Pancreas (tissue), 10 donors: ENCODE data around the gene KCNK10. TPM values are rescaled to one million over a fixed set of nuclear protein-coding genes. Genes with fewer than 3 reads are reported as not detected.

Experiments used
- ATAC-seq, 4 donors: fragments of 200-7000 bp; cut with Tn5 transposase; one replicate each; pipeline versions ENCODE4 v1.8.0 to v1.9.1; 2020; ENCODE audit warnings: mild to moderate bottlenecking in 4 of 4, moderate library complexity in 4 of 4
- DNase-seq, 6 donors: peaks; one replicate each; pipeline ENCODE4 v3.0.0-alpha.2; 2020
- FAIRE-seq: peaks from 2 replicates; lab custom pipeline; 2012; peaks lifted over from hg19 to GRCh38; lab: Jason Lieb, UNC
- H3K27ac ChIP-seq, 4 donors: fragments of 200-600 bp; sonication (generic); 1 replicate in 3 of 4; 2 replicates in 1 of 4; pipeline versions ENCODE4 v1.5.0 to v1.8.0; 2020
- H3K27me3 ChIP-seq, 4 donors: fragments of 200-600 bp; one replicate each; pipeline ENCODE4 v1.8.0; 2021
- H3K36me3 ChIP-seq, 3 donors: fragments of 200-600 bp; sonication (generic) in 1 of 3; one replicate each; pipeline versions ENCODE4 v1.5.0 to v1.8.0; 2020 to 2021
- H3K4me1 ChIP-seq, 3 donors: fragments of 200-600 bp; one replicate each; pipeline ENCODE4 v1.8.0; 2021
- H3K4me3 ChIP-seq, 4 donors: fragments of 200-600 bp; sonication (generic) in 2 of 4; one replicate each; pipeline versions ENCODE4 v1.5.0 to v1.8.0; 2020 to 2021
- H3K9me3 ChIP-seq, 4 donors: fragments of 200-600 bp; one replicate each; pipeline ENCODE4 v1.8.0; 2021
- CTCF ChIP-seq, 4 donors: fragments of 200-600 bp; sonication (generic) in 3 of 4; IDR thresholded peaks; one replicate each; pipeline versions ENCODE4 v1.5.0 to v1.8.0; 2021; ENCODE audit warnings: antibody characterized with exemption in 4 of 4
- WGBS, 2 donors: extraction: QIAGEN DNeasy Blood & Tissue Kit; methylation state at CpG; one replicate each; pipeline ENCODE4 v1.1.7; 2013; 5-methylcytosine and 5-hydroxymethylcytosine counted together
- intact Hi-C, 3 donors: fragments of 100-400 bp; cut with DNase I; formaldehyde crosslinking; loops; one replicate each; pipeline versions ENCODE4 v1.11.1 to v1.14.2; 2022
- polyA plus RNA-seq, 2 donors: library from polyadenylated mRNA; stranded (reverse); fragments of 200-250 nt; gene quantifications; one replicate each; pipeline ENCODE4 v1.2.3, GENCODE V29; 2013
- total RNA-seq, 6 donors: library from RNA; stranded (reverse); fragmentation: NEBNext Ultra II Directional in 4 of 6; extraction: Animal tissue kit (Norgen Biotek cat#: 25700) in 4 of 6; gene quantifications; one replicate each; pipeline versions ENCODE4 v1.2.1 to v1.2.4, GENCODE V29; 2021 to 2023
- donor health status: healthy with polysubstance abuse.
- donor health status: DM: no; HTN: no; CAD: no; lungs with moderate emphysema.
- donor health status: DM: no; HTN: no; CAD: no.
- donor health status: control.
- donor health status: control.
- donor health status: Bipolar disorder and iron deficiency.
- donor health status: DM: yes; HTN: yes; CAD: no.
- donor health status: DM: no; HTN: no; CAD: no.
- donor health status: DM: no; HTN: no; CAD: no.
- donor health status: DM: yes; HTN: yes; CAD: no.

KCNK10 gene
- total and polyA plus RNA-seq, 8 donors: 0.42 to 2.3 (median 1.1) TPM

- DNase-seq (no peak), FAIRE-seq (no peak), ATAC-seq (no peak)
- Histone ChIP-seq H3K36me3 (no peaks in the 10 kb centered on the region), H3K9me3 (no peaks in the 10 kb centered on the region), H3K4me3 (no peak overlapping the region), H3K27me3 (no peaks in the 10 kb centered on the region), H3K4me1 (no peaks in the 10 kb centered on the region), H3K27ac (no peak overlapping the region)
- WGBS, 2 donors: 73 to 83% methylated on average over 4 of the region's 4 CpGs
- intact Hi-C loops: no loop called here
- no peak for TF ChIP-seq CTCF (IDR thresholded peaks at IDR 0.05)
These were observed 67.3 kb downstream of the KCNK10 start for GRCh38 chr14:88255798-88256197.

DNA sequence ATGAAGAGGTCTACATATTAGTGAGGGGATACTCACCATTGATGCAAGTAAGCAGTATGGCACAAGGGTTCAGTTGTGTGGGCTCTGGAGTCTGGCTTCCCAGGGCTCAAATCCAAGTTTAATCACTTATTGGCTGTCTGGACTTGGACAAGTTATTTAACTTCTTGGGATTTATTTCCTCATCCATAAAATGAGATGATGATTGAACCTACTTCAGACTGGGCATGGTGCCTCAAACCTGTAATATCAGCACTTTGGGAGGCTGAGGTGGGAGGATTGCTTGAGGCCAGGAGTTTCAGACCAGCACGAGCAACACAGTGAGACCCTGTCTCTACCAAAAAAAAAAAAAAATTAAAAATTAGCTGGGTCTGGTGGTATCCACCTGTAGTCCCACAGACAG lies 67.9 kb downstream of the KCNK10 start:
- WGBS, 2 donors: 84 to 96% methylated on average over 1 of the region's 1 CpG

GRCh38 chr14:88252498-88252897 lies 70.6 kb downstream of the KCNK10 start:
- H3K27me3 ChIP-seq: no peaks in the 10 kb centered on the region
- intact Hi-C loops: no loop called here
- ATAC-seq: no peak

More for the DNA sequence above, 67.9 kb downstream of the KCNK10 start:
- no peaks in the 10 kb centered on the region for H3K27me3 ChIP-seq
- no peaks in the 10 kb centered on the region for H3K36me3 ChIP-seq
- TF ChIP-seq CTCF (IDR thresholded peaks at IDR 0.05): no peak
- no peaks in the 10 kb centered on the region for H3K4me1 ChIP-seq
- H3K27ac ChIP-seq: no peak overlapping the region
- intact Hi-C loops: no loop called here
- no peak for DNase-seq
- no peaks in the 10 kb centered on the region for H3K9me3 ChIP-seq
- ATAC-seq: no peak
- no peak for FAIRE-seq
- H3K4me3 ChIP-seq: no peak overlapping the region

DNA sequence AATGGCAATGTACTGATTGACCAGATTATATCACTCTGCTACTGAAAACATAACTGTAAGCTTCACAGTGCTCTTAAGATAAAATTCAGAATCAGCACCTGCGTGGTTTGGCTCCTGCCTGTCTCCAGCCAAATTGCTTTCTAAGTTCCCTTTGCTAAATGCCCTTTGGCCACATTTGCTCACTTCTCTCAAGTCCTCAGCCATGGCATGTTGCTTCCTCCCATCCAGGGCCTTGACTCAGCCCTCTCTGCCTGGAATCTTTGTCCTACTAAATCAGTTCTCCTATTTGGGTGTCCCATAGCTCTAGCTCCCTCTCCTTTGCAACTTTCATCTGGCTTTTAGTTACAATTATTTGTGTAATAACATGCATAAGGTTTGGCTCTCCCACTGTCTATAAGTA lies 71.4 kb downstream of the KCNK10 start:
- no peak overlapping the region for H3K4me3 ChIP-seq
- FAIRE-seq: no peak
- ATAC-seq: no peak
- peaks cover 0 to 10% (median 0%) of the 10 kb centered on the region in 3 donors for H3K4me1 ChIP-seq
- no peak overlapping the region for H3K27ac ChIP-seq
- no peak for DNase-seq
- H3K27me3 ChIP-seq: no peaks in the 10 kb centered on the region
- TF ChIP-seq CTCF (IDR thresholded peaks at IDR 0.05): no peak
- intact Hi-C loops: no loop called here
- H3K36me3 ChIP-seq: no peaks in the 10 kb centered on the region
- 24 to 58% methylated on average over 1 of the region's 1 CpG for WGBS, 2 donors
- no peaks in the 10 kb centered on the region for H3K9me3 ChIP-seq

More at GRCh38 chr14:88252498-88252897, 70.6 kb downstream of the KCNK10 start:
- no peaks in the 10 kb centered on the region for H3K9me3 ChIP-seq
- 86 to 88% methylated on average over 3 of the region's 3 CpGs for WGBS, 2 donors
- H3K4me1 ChIP-seq: peaks cover 0 to 10% (median 0%) of the 10 kb centered on the region in 3 donors
- DNase-seq (no peak), FAIRE-seq (no peak)
- no peak overlapping the region for H3K27ac ChIP-seq
- H3K4me3 ChIP-seq: no peak overlapping the region
- no peaks in the 10 kb centered on the region for H3K36me3 ChIP-seq
- TF ChIP-seq CTCF (IDR thresholded peaks at IDR 0.05): no peak

DNA sequence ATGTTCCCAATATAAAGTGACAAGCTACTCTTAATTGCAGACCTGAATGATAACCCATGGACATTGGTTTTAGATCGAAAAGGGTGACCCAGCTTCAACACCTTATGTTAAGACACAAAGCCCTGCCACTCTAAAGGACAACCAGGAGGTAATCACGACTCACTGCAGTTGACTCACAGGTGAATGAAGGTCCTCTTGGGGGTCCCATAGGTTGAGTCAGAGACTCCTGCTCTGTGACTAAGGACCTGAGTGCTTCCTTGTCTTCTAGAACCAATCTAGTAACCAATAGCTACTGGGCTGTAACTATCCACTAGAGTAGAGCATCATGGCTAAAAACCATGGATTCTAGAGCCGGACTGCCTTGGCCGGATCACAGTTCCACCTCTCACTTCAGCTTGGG lies 73.8 kb downstream of the KCNK10 start:
- DNase-seq (no peak), ATAC-seq (no peak), FAIRE-seq (no peak)
- TF ChIP-seq CTCF (IDR thresholded peaks at IDR 0.05): no peak
- no peaks in the 10 kb centered on the region for H3K36me3 ChIP-seq
- peak overlapping the region in 1 of 4 donors; percentile 29 for H3K27ac ChIP-seq
- H3K4me3 ChIP-seq: no peak overlapping the region
- no peaks in the 10 kb centered on the region for H3K9me3 ChIP-seq
- H3K27me3 ChIP-seq: no peaks in the 10 kb centered on the region
- peaks cover 0 to 10% (median 0%) of the 10 kb centered on the region in 3 donors for H3K4me1 ChIP-seq
- 91 to 92% methylated on average over 4 of the region's 4 CpGs for WGBS, 2 donors
- intact Hi-C loops: no loop called here
